HL-60/S4 treated with phorbol 12-myristate 13-acetate at 8.2 ng/mL for 4 days and 3 days (cell line): ENCODE measurements around the gene ELOVL5.

Source experiments
- in situ Hi-C: fragments of 300-500 bp; cut with MboI; formaldehyde crosslinking; loops from 2 replicates; pipeline ENCODE4 v1.15.0; 2022; ENCODE audit warnings: low sequenced_read_pairs

ELOVL5 gene

DNA sequence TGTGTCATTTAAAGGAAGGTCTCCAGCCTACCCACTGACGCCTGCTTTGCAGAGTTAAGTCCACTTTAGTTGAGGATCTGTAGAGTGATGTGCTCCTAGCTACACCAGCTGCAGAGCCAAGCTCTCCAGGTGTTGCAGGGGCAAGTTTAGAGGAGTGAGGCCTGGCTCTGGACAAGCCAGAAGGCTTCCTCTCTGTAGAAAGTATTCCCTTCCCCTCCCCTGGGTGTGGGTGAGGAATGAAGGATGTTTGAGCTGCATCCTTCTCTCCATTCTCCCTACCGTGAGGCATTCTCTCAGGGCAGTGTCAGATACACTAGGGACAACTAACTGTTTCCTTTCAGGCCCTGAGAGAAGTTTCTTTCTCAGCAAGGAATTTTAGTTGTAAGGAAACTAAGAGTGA, 66.5 kb downstream of the ELOVL5 start:
- in situ Hi-C loops: no loop called here

GRCh38 chr6:53281518-53282215, 67.1 kb downstream of the ELOVL5 start:
- in situ Hi-C loops: no loop called here

GRCh38 chr6:53280207-53280606, 68.5 kb downstream of the ELOVL5 start:
- in situ Hi-C loops: no loop called here

GRCh38 chr6:53279293-53279692, 69.5 kb downstream of the ELOVL5 start:
- in situ Hi-C loops: no loop called here

- in situ Hi-C loops: no loop called here
These were observed 75.4 kb downstream of the ELOVL5 start for GRCh38 chr6:53273370-53273769.

DNA sequence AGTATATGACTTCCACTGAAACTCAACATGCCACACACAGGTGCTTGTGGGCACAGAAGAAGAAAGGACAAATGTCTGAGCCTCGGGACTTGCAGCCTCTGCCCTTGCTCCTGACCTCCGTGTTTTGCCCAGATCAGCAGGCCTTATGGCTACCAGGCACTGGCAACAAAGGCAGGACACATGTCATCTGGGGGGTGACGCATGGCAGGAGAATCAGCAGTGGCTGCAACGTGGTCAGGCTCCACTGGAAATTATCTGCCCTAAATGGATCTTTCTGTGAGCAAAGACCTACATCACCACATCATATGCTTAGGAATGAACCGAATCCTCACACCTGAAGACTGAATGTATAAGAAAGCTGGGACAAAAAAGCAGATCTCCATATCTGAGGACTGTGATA, 78.9 kb downstream of the ELOVL5 start:
- in situ Hi-C loops: no loop called here

- in situ Hi-C loops: no loop called here
These were observed 79.7 kb downstream of the ELOVL5 start for GRCh38 chr6:53268858-53269608.

- in situ Hi-C loops: no loop called here
These were observed 82.1 kb downstream of the ELOVL5 start for GRCh38 chr6:53266553-53267090.

GRCh38 chr6:53264915-53265607, 83.7 kb downstream of the ELOVL5 start:
- in situ Hi-C loops: no loop called here

DNA sequence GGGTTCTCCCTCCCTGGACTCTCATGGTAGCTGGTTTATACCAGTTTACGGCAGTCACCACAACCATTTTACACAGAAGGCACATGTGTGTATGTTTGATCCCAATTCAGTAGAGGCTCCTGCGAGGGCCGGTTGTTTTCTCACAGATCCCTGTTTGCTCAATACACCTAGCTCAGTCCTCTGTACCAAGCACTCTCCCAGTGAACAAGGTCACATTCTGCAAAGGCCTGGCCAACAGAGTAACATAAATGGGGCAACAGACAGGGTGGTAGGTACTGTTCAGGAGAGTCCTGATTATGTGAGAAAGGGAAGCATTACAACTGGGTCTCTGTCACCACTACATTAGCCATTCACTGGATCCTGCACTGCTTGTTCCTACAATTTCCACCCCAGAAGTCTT, 84.4 kb downstream of the ELOVL5 start:
- in situ Hi-C loops: no loop called here

GRCh38 chr6:53263917-53264316, 84.8 kb downstream of the ELOVL5 start:
- in situ Hi-C loops: no loop called here

GRCh38 chr6:53259860-53260580, 88.7 kb downstream of the ELOVL5 start:
- in situ Hi-C loops: no loop called here

- in situ Hi-C loops: no loop called here
These were observed 90.0 kb downstream of the ELOVL5 start for GRCh38 chr6:53258774-53259155.

- in situ Hi-C loops: no loop called here
These were observed 90.5 kb downstream of the ELOVL5 start for GRCh38 chr6:53258076-53258773.

DNA sequence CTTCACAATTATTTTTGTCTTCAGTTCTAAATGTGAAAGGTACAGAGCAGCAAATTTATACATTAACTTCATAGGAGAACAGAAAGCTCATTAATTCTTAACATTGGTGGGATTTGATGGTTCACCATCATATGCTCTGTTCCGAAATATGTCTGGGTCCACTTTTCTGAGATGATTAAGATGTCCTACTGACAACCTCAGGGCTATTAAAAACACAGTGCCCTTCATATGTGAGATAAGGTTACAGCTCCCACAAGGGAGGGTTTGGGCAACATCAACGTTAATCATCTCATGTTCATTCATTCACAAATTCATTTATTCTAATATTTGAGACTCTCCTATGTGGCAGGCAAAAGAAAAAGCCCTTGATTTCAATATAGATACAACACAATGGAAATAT, 91.2 kb downstream of the ELOVL5 start:
- in situ Hi-C loops: no loop called here

DNA sequence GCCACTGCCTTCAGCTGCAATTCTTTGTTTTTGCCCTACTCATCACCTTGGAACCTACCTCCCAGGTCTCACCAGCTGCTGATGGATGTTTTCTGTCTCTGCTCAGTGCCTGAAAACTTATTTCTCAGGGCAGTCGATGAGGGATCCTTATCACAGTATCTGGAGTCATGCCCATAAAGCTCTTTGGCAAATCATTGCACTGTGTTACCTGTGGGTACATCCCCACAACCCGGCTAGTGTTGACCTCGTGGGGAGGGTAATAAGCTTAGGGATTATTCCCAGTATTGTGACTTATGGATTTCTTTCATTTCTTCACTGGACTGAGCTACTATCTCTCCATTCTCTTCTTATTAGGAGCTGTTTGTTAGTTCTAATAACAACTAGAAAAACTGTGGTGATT, 91.7 kb downstream of the ELOVL5 start:
- in situ Hi-C loops: no loop called here

- in situ Hi-C loops: no loop called here
These were observed 96.5 kb downstream of the ELOVL5 start for GRCh38 chr6:53252177-53252692.

DNA sequence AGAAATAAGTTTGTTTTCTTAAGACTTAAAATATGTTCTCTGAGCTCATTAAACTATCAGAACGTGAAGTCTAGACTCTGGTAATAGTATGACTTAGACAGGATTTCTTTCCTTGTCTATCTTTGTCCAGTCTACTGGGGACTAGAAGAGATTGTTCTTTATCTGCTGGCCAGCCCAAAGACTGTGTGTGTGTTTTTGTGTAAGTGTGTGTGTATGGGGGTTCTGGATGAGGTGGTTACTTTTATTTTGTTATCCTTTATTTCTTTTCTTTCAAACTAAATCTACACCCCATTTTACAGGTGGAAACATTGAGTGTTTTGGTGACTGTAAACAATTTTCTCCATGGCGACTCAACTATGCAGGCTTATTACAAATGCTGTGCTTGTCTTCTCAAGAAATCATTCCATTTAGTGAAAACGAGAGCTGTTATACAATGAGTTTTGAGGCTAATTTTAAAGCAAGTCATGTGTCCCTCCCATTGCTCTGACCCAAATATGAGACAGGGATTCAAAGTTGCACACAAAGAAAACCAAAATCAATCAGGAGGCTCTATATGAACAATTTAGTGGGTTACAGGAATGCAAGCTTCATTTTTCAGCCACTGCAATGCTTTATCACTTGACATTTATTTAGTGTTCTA, 97.6 kb downstream of the ELOVL5 start:
- in situ Hi-C loops: no loop called here

DNA sequence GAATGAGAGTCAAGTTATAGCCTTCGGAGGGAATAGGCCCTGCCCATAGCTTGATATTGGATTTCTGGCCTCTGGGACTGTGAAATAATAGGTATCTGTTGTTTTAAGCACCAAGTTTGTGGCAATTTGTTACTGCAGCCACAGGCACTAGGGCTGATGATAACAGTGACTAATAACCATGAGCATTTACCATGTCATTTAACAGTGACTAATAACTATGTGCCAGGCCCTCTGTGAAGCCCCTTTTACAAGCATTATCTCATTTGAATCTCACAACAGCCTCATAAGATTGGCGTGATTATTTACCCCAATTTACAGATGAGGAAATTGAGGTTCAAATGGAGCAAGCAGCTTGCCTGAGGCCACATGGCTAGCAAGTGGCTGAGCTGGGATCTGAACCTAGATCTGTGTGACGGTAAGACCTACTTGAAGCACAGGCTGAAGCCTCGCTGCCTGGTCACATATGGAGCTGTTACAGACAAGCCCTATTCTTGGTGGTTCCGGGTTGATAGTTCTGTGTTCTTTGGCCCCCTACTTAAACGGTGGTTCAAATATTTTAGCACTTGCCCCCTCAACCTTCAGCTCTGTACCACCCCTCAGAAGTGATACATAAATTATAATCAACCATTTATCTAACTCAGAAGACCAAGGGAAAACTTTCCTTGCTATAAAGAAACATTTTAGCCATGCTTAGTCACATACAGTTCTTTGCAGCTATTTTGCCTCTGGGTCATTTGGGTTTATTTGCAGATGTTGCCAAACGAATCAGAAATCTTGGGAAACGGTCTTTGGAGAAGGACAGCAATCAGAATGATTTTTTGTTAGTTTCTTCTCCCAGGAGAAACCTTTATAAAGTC, 98.3 kb downstream of the ELOVL5 start:
- in situ Hi-C loops: no loop called here
